ENCODE data around the gene HOXB1. TPM values are rescaled to one million over a fixed set of nuclear protein-coding genes. Genes with fewer than 3 reads are reported as not detected.

Gene HOXB1
- total and polyA plus RNA-seq, 2 experiments from 2014 or later: not detected

DNA sequence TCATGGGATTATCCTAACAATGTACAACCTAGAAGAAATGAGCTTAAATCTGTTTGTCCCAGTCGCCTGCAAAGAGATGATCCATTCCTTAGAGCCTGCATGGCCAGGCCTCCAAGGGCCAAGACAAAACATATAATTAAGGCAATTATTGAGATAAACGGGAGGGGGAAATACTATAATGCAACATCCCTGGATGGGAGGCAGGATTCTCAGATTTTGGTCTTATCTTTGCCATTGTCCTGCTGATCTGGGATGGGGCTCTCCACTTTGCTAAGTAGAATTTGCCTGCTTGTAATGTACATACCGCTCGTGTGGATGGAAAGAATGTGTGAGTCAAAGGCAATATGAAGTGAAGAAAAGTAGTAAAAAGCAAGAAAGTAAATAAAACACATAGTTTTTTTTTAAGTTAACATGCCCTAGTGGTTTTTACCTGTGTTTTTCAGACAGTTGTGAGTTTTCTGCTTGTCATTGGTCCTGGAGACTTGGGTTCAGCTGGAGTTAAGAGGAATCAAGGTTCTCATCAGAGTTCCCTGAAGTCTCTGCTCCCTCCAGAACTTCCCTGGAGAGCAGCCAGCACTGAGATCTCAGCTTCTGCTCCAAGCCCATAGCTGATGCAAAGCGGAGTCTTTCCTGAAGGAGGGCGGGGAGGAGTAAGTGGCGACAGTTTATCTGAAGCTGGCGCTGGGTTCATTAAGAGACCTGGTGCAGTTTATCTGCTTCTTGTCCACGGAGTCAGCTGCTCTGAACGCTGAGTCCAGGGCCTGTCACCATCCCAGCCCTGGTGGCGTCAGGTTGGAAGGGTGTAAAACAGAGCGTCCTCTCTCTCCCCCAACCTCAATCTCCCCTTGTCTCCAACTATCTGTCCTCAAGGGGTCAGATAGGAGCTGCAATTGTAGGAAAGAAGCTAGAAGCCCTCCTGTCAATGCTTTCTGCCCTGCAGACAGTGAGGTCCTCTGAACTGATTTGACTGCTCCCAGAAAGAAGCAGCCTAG, 30.1 kb downstream of the HOXB1 start:
- Histone ChIP-seq H4K20me1 (ENCODE audit: insufficient read depth) (no peaks in the 10 kb centered on the region), H3K9ac (no peak overlapping the region), H3K9me2 (ENCODE audit: insufficient read depth) (no peaks in the 10 kb centered on the region), H3K4me2 (ENCODE audit: unreplicated experiment) (no peak overlapping the region), H3K9me3 (ENCODE audit: low read depth) (no peaks in the 10 kb centered on the region), H3K4me1 (ENCODE audit: insufficient read depth) (peaks cover 5% of the 10 kb centered on the region), H3K27me3 (replicated peaks; ENCODE audit: insufficient read depth) (no peaks in the 10 kb centered on the region), H2AFZ (no peak overlapping the region), H3K27ac (no peak overlapping the region), H3F3A (ENCODE audit: insufficient read depth) (peaks cover 4% of the 10 kb centered on the region; the same call in 1 of the 2 replicates), H3K79me2 (ENCODE audit: insufficient read depth) (no peaks in the 10 kb centered on the region), H3K4me3 (no peak overlapping the region), H3K36me3 (ENCODE audit: low read depth) (no peaks in the 10 kb centered on the region)
- TF ChIP-seq EZH2 (IDR thresholded peaks at IDR 0.05; ENCODE audit: insufficient read depth, poor library complexity, severe bottlenecking) (no peak), EZH2phosphoT487 (IDR thresholded peaks at IDR 0.05; ENCODE audit: insufficient read depth, low read depth) (no peak)
- in situ Hi-C loops (cut with MboI): no loop called here
- peak; percentile 24 for DNase-seq
- WGBS, 2 experiments (ENCODE audit: low coverage in 1 of 2, low lambda C conversion rate in 2 of 2, missing lambda C conversion rate in 2 of 2): 75% methylated on average over 12 of the region's 12 CpGs

- Histone ChIP-seq H3K27me3 (replicated peaks; ENCODE audit: insufficient read depth) (no peaks in the 10 kb centered on the region), H3F3A (ENCODE audit: insufficient read depth) (no peaks in the 10 kb centered on the region), H3K4me1 (ENCODE audit: insufficient read depth) (no peaks in the 10 kb centered on the region), H3K27ac (no peak overlapping the region), H3K4me2 (ENCODE audit: unreplicated experiment) (no peak overlapping the region), H3K9me2 (ENCODE audit: insufficient read depth) (no peaks in the 10 kb centered on the region), H3K9ac (no peak overlapping the region), H3K36me3 (ENCODE audit: low read depth) (no peaks in the 10 kb centered on the region), H3K79me2 (ENCODE audit: insufficient read depth) (no peaks in the 10 kb centered on the region), H3K9me3 (ENCODE audit: low read depth) (no peaks in the 10 kb centered on the region), H4K20me1 (ENCODE audit: insufficient read depth) (no peaks in the 10 kb centered on the region), H2AFZ (no peak overlapping the region), H3K4me3 (no peak overlapping the region)
- WGBS, 2 experiments (ENCODE audit: low coverage in 1 of 2, low lambda C conversion rate in 2 of 2, missing lambda C conversion rate in 2 of 2): 95 to 98% methylated on average over 5 of the region's 5 CpGs
- TF ChIP-seq EZH2phosphoT487 (IDR thresholded peaks at IDR 0.05; ENCODE audit: insufficient read depth, low read depth): no peak
- TF ChIP-seq EZH2 (IDR thresholded peaks at IDR 0.05; ENCODE audit: insufficient read depth, poor library complexity, severe bottlenecking): no peak
- in situ Hi-C loops (cut with MboI): no loop called here
- DNase-seq: no peak
These were observed 30.9 kb downstream of the HOXB1 start for GRCh38 chr17:48499735-48500434.

DNA sequence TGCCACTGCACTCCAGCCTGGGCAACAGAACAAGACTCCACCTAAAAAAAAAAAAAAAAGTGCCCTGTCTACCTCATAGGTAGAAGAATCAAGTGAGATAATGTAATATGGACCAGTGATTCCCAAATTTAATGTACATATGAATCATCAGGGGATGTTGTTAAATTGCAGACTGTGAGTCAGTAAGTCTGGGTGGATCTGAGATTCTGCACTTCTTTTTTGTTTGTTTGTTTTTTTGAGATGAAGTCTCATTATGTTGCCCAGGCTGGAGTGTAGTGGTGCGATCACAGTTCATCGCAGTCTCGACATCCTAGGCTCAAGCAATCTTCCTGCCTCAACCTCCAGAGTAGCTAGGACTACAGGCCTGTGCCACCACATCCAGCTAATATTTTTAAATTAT, 31.6 kb downstream of the HOXB1 start:
- peak; percentile 65 for DNase-seq
- Histone ChIP-seq H3K79me2 (ENCODE audit: insufficient read depth) (no peaks in the 10 kb centered on the region), H3K4me1 (ENCODE audit: insufficient read depth) (0 out of 2 replicates have a peak, but pooled peaks cover 3% of the 10 kb centered on the region), H3K4me2 (ENCODE audit: unreplicated experiment) (no peak overlapping the region), H4K20me1 (ENCODE audit: insufficient read depth) (no peaks in the 10 kb centered on the region), H2AFZ (no peak overlapping the region), H3K9ac (no peak overlapping the region), H3K36me3 (ENCODE audit: low read depth) (no peaks in the 10 kb centered on the region), H3K27ac (no peak overlapping the region), H3K4me3 (no peak overlapping the region), H3F3A (ENCODE audit: insufficient read depth) (peaks cover 6% of the 10 kb centered on the region; the same call in 1 of the 2 replicates), H3K9me3 (ENCODE audit: low read depth) (no peaks in the 10 kb centered on the region), H3K27me3 (replicated peaks; ENCODE audit: insufficient read depth) (no peaks in the 10 kb centered on the region), H3K9me2 (ENCODE audit: insufficient read depth) (no peaks in the 10 kb centered on the region)
- TF ChIP-seq EZH2 (IDR thresholded peaks at IDR 0.05; ENCODE audit: insufficient read depth, poor library complexity, severe bottlenecking) (no peak), EZH2phosphoT487 (IDR thresholded peaks at IDR 0.05; ENCODE audit: insufficient read depth, low read depth) (no peak)
- 93 to 98% methylated on average over 3 of the region's 3 CpGs for WGBS, 2 experiments (ENCODE audit: low coverage in 1 of 2, low lambda C conversion rate in 2 of 2, missing lambda C conversion rate in 2 of 2)
- in situ Hi-C loops (cut with MboI): no loop called here

DNA sequence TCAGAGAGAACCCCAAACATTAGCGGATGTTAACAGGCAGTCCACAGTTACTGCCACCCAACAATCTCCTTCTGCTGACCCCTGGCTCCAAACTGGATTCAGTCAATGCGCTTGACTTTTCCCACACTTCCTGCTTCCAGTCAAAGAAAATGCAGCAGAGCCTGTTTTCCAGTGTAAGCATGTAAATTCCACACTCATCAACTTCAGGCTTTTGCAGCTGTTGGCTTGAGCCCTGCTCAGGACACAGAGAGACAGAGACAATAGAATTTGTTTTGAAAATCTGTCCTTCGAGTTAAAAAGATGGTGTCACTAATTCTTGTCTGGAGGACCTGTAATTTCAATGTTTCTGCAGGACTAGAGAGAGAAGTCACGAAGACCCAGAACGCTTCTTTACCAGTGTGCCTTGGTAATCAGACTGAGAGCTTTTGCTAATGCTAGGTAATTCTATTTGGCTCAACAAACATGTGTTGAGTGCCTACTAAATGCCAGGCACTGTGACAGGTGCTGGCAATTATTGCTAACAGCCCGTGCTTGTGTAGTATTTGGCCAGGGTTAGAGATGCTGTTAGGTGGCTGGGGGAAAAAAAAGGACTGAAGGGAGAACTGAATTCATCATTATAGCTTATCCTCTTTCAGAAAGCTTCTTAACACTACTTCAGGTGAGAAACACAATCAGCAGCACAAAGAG, 32.5 kb downstream of the HOXB1 start:
- H3K27me3 ChIP-seq (replicated peaks; ENCODE audit: insufficient read depth): no peaks in the 10 kb centered on the region
- H2AFZ ChIP-seq: no peak overlapping the region
- no peak overlapping the region for H3K4me3 ChIP-seq
- WGBS, 2 experiments (ENCODE audit: low coverage in 1 of 2, low lambda C conversion rate in 2 of 2, missing lambda C conversion rate in 2 of 2): 84 to 87% methylated on average over 6 of the region's 6 CpGs
- H3K79me2 ChIP-seq (ENCODE audit: insufficient read depth): no peaks in the 10 kb centered on the region
- no peaks in the 10 kb centered on the region for H3K9me3 ChIP-seq (ENCODE audit: low read depth)
- H3F3A ChIP-seq (ENCODE audit: insufficient read depth): peaks cover 10% of the 10 kb centered on the region; the same call in 1 of the 2 replicates
- TF ChIP-seq EZH2 (IDR thresholded peaks at IDR 0.05; ENCODE audit: insufficient read depth, poor library complexity, severe bottlenecking) (no peak), EZH2phosphoT487 (IDR thresholded peaks at IDR 0.05; ENCODE audit: insufficient read depth, low read depth) (no peak)
- H4K20me1 ChIP-seq (ENCODE audit: insufficient read depth): no peaks in the 10 kb centered on the region
- H3K27ac ChIP-seq: no peak overlapping the region
- H3K36me3 ChIP-seq (ENCODE audit: low read depth): no peaks in the 10 kb centered on the region
- in situ Hi-C loops (cut with MboI): no loop called here
- H3K9me2 ChIP-seq (ENCODE audit: insufficient read depth): no peaks in the 10 kb centered on the region
- no peak overlapping the region for H3K9ac ChIP-seq
- DNase-seq: no peak
- no peak overlapping the region for H3K4me2 ChIP-seq (ENCODE audit: unreplicated experiment)
- H3K4me1 ChIP-seq (ENCODE audit: insufficient read depth): 0 out of 2 replicates have a peak, but pooled peaks cover 3% of the 10 kb centered on the region
